Measurements from ENCODE around the gene VMAC. TPM values are rescaled to one million over a fixed set of nuclear protein-coding genes. Genes with fewer than 3 reads are reported as not detected.

Gene VMAC
- total RNA-seq, 1 experiment from 2014 or later: 3.2 TPM

- Histone ChIP-seq H3K36me3 (peaks cover 37% of the 10 kb centered on the region), H3K9me3 (replicated peaks) (no peaks in the 10 kb centered on the region), H3K27me3 (replicated peaks) (no peaks in the 10 kb centered on the region), H3K27ac (no peak overlapping the region), H3K4me3 (no peak overlapping the region), H3K4me1 (replicated peaks) (peaks cover 35% of the 10 kb centered on the region)
- DNase-seq (ENCODE audit: low read depth in 1 of 2, low spot score in 2 of 2): no peak
Measured at GRCh38 chr19:5951338-5951861, 46.7 kb downstream of the VMAC start.

DNA sequence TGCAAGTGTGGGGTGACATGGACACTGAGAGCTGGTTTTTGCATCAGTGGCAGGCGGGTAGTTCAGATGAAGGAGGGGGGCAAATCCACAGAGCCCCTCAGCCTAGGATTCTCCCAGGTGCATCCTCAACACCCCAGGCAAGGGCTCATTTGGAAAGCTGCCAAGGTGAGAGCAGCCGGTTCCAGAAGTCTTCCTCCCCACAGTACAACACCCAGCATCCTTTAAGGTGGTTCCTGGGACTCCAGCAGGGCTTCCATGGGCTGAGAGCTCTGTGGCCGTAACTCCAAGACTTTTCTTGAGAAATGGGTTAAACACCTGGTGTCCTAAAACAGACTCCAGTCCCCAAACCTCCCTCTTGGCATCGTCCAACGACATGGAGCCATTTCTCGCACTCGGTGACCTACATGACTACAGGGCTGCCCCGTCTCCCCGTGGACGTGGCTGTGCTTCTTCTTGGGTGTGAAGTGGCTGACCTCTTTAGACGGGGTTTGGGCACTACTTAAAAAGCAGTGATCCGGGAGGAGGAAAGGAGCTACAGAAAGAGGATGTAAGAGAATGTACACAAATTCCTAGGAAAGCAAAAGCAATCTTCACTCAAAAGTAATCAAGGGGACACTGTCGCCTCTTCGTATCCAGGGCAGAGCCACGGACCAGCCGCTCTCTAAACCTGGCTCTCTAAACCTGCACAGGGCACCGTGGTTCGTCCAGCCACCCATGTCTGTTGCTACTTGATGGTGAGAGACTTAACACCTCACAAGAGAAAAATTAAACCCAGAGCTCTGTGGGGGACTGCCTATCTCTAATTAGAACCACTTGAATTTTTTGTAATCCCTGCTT, 47.7 kb downstream of the VMAC start:
- no peaks in the 10 kb centered on the region for H3K27me3 ChIP-seq (replicated peaks)
- peaks cover 37% of the 10 kb centered on the region for H3K36me3 ChIP-seq
- peaks cover 35% of the 10 kb centered on the region for H3K4me1 ChIP-seq (replicated peaks)
- no peak overlapping the region for H3K4me3 ChIP-seq
- no peak for DNase-seq (ENCODE audit: low read depth in 1 of 2, low spot score in 2 of 2)
- no peaks in the 10 kb centered on the region for H3K9me3 ChIP-seq (replicated peaks)
- peak overlapping the region; percentile 76 for H3K27ac ChIP-seq

- Histone ChIP-seq H3K4me3 (0 out of 2 replicates have a peak overlapping the region, but pooled peaks have one; percentile 3), H3K27ac (peak overlapping the region; percentile 76), H3K9me3 (replicated peaks) (no peaks in the 10 kb centered on the region), H3K4me1 (replicated peaks) (peaks cover 35% of the 10 kb centered on the region), H3K36me3 (peaks cover 37% of the 10 kb centered on the region), H3K27me3 (replicated peaks) (no peaks in the 10 kb centered on the region)
- DNase-seq (ENCODE audit: low read depth in 1 of 2, low spot score in 2 of 2): peak in 1 of 2 experiments; percentile 33
Measured at GRCh38 chr19:5953030-5953589, 48.4 kb downstream of the VMAC start.

GRCh38 chr19:5953680-5954213, 49.1 kb downstream of the VMAC start:
- Histone ChIP-seq H3K4me3 (0 out of 2 replicates have a peak overlapping the region, but pooled peaks have one; percentile 3), H3K4me1 (replicated peaks) (peaks cover 35% of the 10 kb centered on the region), H3K9me3 (replicated peaks) (no peaks in the 10 kb centered on the region), H3K27ac (peak overlapping the region; percentile 76), H3K27me3 (replicated peaks) (no peaks in the 10 kb centered on the region), H3K36me3 (peaks cover 38% of the 10 kb centered on the region)
- DNase-seq (ENCODE audit: low read depth in 1 of 2, low spot score in 2 of 2): peak; percentile 72 to 76

GRCh38 chr19:5954293-5954692, 49.6 kb downstream of the VMAC start:
- H3K4me3 ChIP-seq: no peak overlapping the region
- peak overlapping the region; percentile 76 for H3K27ac ChIP-seq
- no peaks in the 10 kb centered on the region for H3K9me3 ChIP-seq (replicated peaks)
- peaks cover 35% of the 10 kb centered on the region for H3K4me1 ChIP-seq (replicated peaks)
- H3K36me3 ChIP-seq: peaks cover 33% of the 10 kb centered on the region
- no peaks in the 10 kb centered on the region for H3K27me3 ChIP-seq (replicated peaks)
- no peak for DNase-seq (ENCODE audit: low read depth in 1 of 2, low spot score in 2 of 2)

DNA sequence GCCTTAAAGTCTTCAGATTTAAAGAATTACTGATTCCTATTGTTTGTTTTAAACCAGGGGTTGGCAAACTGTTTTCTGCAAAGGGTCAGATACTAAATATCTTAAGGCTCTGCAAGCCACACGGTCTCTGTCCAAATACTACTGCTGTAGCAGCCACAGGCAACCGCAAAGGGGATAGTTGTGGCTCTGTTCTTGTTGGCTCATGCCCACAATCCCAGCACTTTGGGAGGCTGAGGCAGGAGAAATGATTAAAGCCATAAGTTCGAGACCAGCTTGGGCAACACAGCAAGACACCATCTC, 50.9 kb downstream of the VMAC start:
- Histone ChIP-seq H3K27me3 (replicated peaks) (no peaks in the 10 kb centered on the region), H3K9me3 (replicated peaks) (no peaks in the 10 kb centered on the region), H3K36me3 (peaks cover 20% of the 10 kb centered on the region), H3K4me3 (no peak overlapping the region), H3K4me1 (replicated peaks) (peaks cover 35% of the 10 kb centered on the region), H3K27ac (no peak overlapping the region)
- no peak for DNase-seq (ENCODE audit: low read depth in 1 of 2, low spot score in 2 of 2)

DNA sequence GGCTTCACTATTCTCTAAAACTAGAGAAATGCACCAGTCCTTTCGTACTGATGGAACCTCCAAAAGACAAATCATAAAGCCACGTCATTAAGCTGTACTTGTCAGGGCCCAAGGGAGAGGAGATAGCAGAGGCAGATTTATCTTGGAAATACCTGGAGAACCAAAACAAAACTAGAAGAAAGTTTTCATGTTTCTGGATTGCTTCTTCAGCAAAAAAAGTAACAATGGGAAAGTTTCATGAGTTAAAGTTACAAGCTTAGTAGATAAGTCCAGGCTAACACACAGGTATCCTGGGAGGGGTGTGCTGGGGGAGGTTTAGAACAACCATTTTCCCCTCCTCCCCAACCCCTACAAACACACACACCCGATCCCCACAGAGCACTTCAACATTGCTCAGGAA, 51.7 kb downstream of the VMAC start:
- Histone ChIP-seq H3K27ac (no peak overlapping the region), H3K27me3 (replicated peaks) (no peaks in the 10 kb centered on the region), H3K4me3 (no peak overlapping the region), H3K4me1 (replicated peaks) (peaks cover 35% of the 10 kb centered on the region), H3K9me3 (replicated peaks) (no peaks in the 10 kb centered on the region), H3K36me3 (peaks cover 13% of the 10 kb centered on the region)
- DNase-seq (ENCODE audit: low read depth in 1 of 2, low spot score in 2 of 2): no peak

DNA sequence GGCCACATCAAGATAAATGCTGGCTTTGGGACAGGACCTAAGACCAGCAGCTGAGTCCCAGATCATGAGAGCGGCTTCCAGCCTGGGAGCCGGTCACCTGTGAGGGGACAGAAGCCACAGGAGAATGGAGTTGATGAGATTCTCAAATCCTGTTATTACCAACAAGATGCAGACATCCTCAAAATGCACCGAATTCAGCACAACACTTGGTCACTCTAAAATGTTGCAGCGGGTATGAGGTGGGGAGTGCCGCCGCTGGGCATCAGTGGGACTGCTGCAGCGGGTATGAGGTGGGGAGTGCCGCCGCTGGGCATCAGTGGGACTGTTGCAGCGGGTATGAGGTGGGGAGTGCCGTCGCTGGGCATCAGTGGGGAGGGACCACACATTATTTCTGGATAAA, 52.1 kb downstream of the VMAC start:
- Histone ChIP-seq H3K4me3 (no peak overlapping the region), H3K27me3 (replicated peaks) (no peaks in the 10 kb centered on the region), H3K9me3 (replicated peaks) (no peaks in the 10 kb centered on the region), H3K4me1 (replicated peaks) (peaks cover 37% of the 10 kb centered on the region), H3K27ac (no peak overlapping the region), H3K36me3 (peaks cover 10% of the 10 kb centered on the region)
- DNase-seq (ENCODE audit: low read depth in 1 of 2, low spot score in 2 of 2): no peak

- Histone ChIP-seq H3K4me1 (replicated peaks) (peaks cover 39% of the 10 kb centered on the region), H3K27ac (no peak overlapping the region), H3K27me3 (replicated peaks) (no peaks in the 10 kb centered on the region), H3K4me3 (no peak overlapping the region), H3K36me3 (peaks cover 5% of the 10 kb centered on the region), H3K9me3 (replicated peaks) (no peaks in the 10 kb centered on the region)
- DNase-seq (ENCODE audit: low read depth in 1 of 2, low spot score in 2 of 2): no peak
Measured at GRCh38 chr19:5957170-5957569, 52.5 kb downstream of the VMAC start.

DNA sequence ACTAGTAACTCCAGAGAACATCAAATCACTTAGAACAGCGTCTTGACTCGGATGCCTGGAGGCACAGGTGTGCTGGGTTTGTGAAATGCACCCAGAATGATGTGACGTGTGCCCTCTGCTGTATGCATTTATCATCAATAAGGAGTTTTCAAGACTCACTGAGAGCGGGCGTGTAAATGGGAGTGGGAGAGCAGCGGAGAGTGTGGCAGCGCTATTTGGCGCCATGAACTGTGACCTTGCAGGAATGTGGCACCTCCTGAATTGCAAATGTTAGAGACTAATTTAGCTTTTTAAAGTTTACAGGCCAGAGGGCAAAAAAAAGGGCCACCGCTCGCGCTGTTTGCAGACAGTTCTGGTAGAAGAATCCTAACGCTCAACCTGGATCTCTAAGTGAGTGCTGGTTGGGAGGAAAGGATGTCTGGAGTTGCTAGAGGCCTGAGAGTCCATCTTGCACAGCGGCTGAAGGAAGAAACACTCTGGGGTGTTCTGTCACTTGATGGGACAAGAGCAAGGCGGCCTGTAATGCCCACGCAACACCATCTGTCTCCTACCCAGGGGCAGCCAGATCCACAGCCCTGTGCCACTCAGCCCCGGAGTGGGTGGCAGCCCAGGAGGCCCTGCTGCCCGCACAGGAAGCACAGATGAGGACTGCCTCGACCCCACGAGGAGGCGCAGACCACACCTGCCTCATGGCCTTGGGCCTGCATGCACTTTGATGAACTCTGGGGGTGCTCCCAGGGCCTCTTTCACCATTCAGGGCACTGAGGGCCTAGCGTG, 53.6 kb downstream of the VMAC start:
- no peak overlapping the region for H3K27ac ChIP-seq
- H3K4me1 ChIP-seq (replicated peaks): peaks cover 33% of the 10 kb centered on the region
- no peak for DNase-seq (ENCODE audit: low read depth in 1 of 2, low spot score in 2 of 2)
- no peaks in the 10 kb centered on the region for H3K27me3 ChIP-seq (replicated peaks)
- no peak overlapping the region for H3K4me3 ChIP-seq
- H3K36me3 ChIP-seq: peaks cover 5% of the 10 kb centered on the region; the same call in 1 of the 2 replicates
- no peaks in the 10 kb centered on the region for H3K9me3 ChIP-seq (replicated peaks)

DNA sequence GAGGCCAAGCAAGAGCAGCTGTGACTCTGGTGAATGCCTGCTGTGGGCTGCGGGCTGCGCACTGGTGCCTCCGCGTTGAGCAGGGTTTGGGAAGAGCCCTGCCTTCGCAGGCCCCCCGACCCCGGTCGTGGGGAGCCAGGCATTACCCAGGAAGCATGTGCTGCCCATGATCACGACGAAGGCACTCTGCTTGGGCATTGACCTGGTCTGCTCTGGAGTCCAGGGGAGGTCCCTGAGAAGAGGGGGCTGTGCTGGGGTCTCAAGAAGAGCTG, 54.1 kb downstream of the VMAC start:
- Histone ChIP-seq H3K4me1 (replicated peaks) (peaks cover 27% of the 10 kb centered on the region), H3K27ac (no peak overlapping the region), H3K27me3 (replicated peaks) (no peaks in the 10 kb centered on the region), H3K9me3 (replicated peaks) (no peaks in the 10 kb centered on the region), H3K4me3 (no peak overlapping the region), H3K36me3 (peaks cover 5% of the 10 kb centered on the region; the same call in 1 of the 2 replicates)
- no peak for DNase-seq (ENCODE audit: low read depth in 1 of 2, low spot score in 2 of 2)

GRCh38 chr19:5959260-5960004, 54.8 kb downstream of the VMAC start:
- no peak for DNase-seq (ENCODE audit: low read depth in 1 of 2, low spot score in 2 of 2)
- Histone ChIP-seq H3K4me1 (replicated peaks) (peaks cover 21% of the 10 kb centered on the region), H3K27ac (no peak overlapping the region), H3K27me3 (replicated peaks) (no peaks in the 10 kb centered on the region), H3K36me3 (peaks cover 5% of the 10 kb centered on the region; the same call in 1 of the 2 replicates), H3K9me3 (replicated peaks) (no peaks in the 10 kb centered on the region), H3K4me3 (no peak overlapping the region)
